Neutrophil (primary cell): ENCODE results near the gene SLC6A8.

Experiments
- H3K27ac ChIP-seq: fragments of 200-600 bp; sonication (generic); 2 replicates; pipeline ENCODE4 v1.5.1; 2016; ENCODE audit warnings: mild to moderate bottlenecking, moderate library complexity
- H3K27me3 ChIP-seq: fragments of 200-600 bp; sonication (generic); 2 replicates; pipeline ENCODE4 v1.6.0; 2016; ENCODE audit warnings: mild to moderate bottlenecking
- H3K36me3 ChIP-seq: fragments of 200-600 bp; sonication (generic); 2 replicates; pipeline ENCODE4 v1.5.1; 2017
- H3K4me1 ChIP-seq, 2 experiments: fragments of 200-600 bp in 1 of 2; sonication (generic) in 1 of 2; 1 replicate in 1 of 2; 2 replicates in 1 of 2; pipeline versions ENCODE4 v1.5.1 to v1.6.1; 2013 to 2016; ENCODE audit warnings: low read depth in 1 of 2, low read length in 1 of 2, mild to moderate bottlenecking in 1 of 2, moderate library complexity in 1 of 2; ENCODE audit not compliant: control insufficient read depth in 1 of 2, insufficient read depth in 1 of 2
- H3K4me3 ChIP-seq, 2 experiments: fragments of 200-600 bp in 1 of 2; sonication (generic) in 1 of 2; 1 replicate in 1 of 2; 2 replicates in 1 of 2; pipeline ENCODE4 v1.5.1; 2013 to 2016; ENCODE audit warnings: low read depth in 1 of 2, low read length in 1 of 2, mild to moderate bottlenecking in 1 of 2, moderate library complexity in 1 of 2
- H3K9me3 ChIP-seq: fragments of 200-600 bp; sonication (generic); 2 replicates; pipeline ENCODE4 v1.5.1; 2016
- CTCF ChIP-seq: fragments of 200-600 bp; sonication (generic); IDR thresholded peaks from 2 replicates; pipeline ENCODE4 v1.5.1; 2016; ENCODE audit warnings: antibody characterized with exemption

SLC6A8 gene

GRCh38 chrX:153670748-153671588, 16.8 kb upstream of the SLC6A8 start:
- no peaks in the 10 kb centered on the region for H3K4me1 ChIP-seq
- H3K4me3 ChIP-seq: no peak overlapping the region
- H3K27me3 ChIP-seq: peaks cover 52% of the 10 kb centered on the region
- H3K27ac ChIP-seq: no peak overlapping the region
- H3K9me3 ChIP-seq: no peaks in the 10 kb centered on the region
- TF ChIP-seq CTCF: no peak
- no peaks in the 10 kb centered on the region for H3K36me3 ChIP-seq

GRCh38 chrX:153671589-153672530, 15.9 kb upstream of the SLC6A8 start:
- Histone ChIP-seq H3K27me3 (peaks cover 58% of the 10 kb centered on the region), H3K27ac (no peak overlapping the region), H3K4me3 (no peak overlapping the region), H3K36me3 (no peaks in the 10 kb centered on the region), H3K9me3 (no peaks in the 10 kb centered on the region), H3K4me1 (no peaks in the 10 kb centered on the region)
- no peak for TF ChIP-seq CTCF

- Histone ChIP-seq H3K27ac (no peak overlapping the region), H3K27me3 (peaks cover 59% of the 10 kb centered on the region), H3K4me3 (no peak overlapping the region), H3K9me3 (no peaks in the 10 kb centered on the region), H3K4me1 (no peaks in the 10 kb centered on the region), H3K36me3 (no peaks in the 10 kb centered on the region)
- TF ChIP-seq CTCF: no peak
Measured at GRCh38 chrX:153672531-153673427, 14.9 kb upstream of the SLC6A8 start.

GRCh38 chrX:153673428-153674218, 14.1 kb upstream of the SLC6A8 start, which contains the start of gene PNCK:
Gene PNCK (minus strand): TSS chrX:153673813. CDS start chrX:153673076, 737 bp downstream.
- H3K4me3 ChIP-seq: no peak within 1 kb of the TSS
- peaks cover 67% of the 10 kb centered on the region for H3K27me3 ChIP-seq
- no peak within 1 kb of the TSS for H3K27ac ChIP-seq
- no peaks in the 10 kb centered on the region for H3K4me1 ChIP-seq
- H3K9me3 ChIP-seq: no peaks in the 10 kb centered on the region
- TF ChIP-seq CTCF: no peak
- no peaks in the 10 kb centered on the region for H3K36me3 ChIP-seq
